SH-SY5Y (cell line): ENCODE data around the gene ERICH4.

Experiments used
- GATA2 ChIP-seq: IDR thresholded peaks from 2 replicates; pipeline ENCODE4 v1.6.1; 2011; ENCODE audit warnings: mild to moderate bottlenecking, low read depth, low read length
- GATA3 ChIP-seq: IDR thresholded peaks from 2 replicates; pipeline ENCODE4 v1.6.1; 2011; ENCODE audit warnings: low read depth, mild to moderate bottlenecking, low read length, moderate library complexity

ERICH4 gene

DNA sequence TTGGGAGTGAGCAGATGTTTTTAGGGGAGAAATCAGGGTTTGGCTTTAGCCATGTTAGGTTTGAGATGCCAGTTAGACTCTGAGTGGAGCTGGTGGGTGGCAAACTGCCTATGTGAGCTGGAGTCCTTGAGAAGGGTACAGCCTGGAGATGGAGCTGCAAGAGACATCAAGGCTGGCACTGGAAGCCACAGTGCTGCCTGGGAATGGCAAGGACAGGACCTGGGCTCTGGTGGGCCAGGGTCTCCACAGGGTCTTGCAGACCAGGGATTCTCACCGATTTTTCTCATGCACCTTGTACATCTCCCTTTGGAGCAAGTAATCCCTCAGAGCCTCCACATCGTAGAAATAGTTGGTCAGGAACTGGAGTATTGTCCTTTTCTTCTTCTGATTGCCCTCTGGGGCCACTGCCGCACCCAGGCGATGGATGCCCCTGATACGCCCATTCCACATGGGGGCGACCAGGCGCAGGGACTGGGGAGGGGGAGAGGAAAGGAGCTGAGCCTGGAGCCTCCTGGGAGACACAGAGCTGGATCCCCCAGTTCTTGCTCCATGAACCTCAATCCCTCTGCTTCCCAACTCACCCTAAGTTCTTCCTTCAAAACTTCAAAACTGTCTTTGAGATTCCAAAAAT lies 4.9 kb upstream of the ERICH4 start:
- TF ChIP-seq GATA2 (no peak), GATA3 (no peak)

DNA sequence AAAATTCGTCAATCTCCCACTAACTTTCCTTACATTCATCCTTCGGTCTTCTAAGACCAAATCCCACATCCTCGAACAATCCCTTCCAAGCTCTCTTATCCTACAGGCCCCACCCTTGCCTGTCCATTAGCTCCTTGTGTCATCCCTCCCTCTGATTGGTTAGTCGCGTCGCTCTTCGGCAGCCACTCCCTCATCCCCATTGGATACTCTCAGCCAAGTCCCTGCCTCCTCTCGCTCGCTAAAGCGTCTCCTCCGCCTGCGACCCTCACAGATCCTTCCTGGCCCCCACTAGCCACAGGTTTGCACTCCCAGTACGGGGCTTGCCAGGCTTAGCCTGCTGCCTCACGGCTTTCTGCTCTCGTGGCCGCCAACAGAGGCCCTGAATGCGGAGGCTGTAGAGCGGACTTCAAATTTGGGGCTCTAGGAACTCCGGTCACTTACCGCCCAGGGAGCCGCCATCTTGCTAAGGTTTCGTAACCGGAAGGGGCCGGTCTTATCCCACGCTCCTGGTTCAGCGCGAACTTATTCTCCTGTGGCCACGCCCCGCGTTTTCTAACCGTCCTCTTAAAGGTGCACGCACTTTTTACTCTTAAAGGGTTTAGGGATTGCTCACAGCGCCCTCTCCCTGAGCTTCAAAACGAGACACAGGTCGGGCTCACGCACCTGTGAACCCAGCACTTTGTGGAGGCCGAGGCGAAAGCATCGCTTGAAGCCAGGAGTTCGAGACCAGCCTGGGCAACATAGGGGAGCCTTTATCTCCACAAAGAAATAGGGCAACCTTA lies 3.3 kb upstream of the ERICH4 start, which contains the start of gene DMAC2:
DMAC2 (minus strand) TSS at position 472 of the 782 bp plus-strand sequence; CDS start at position 459, 13 bp downstream.
- TF ChIP-seq GATA2 (no peak), GATA3 (no peak)

DNA sequence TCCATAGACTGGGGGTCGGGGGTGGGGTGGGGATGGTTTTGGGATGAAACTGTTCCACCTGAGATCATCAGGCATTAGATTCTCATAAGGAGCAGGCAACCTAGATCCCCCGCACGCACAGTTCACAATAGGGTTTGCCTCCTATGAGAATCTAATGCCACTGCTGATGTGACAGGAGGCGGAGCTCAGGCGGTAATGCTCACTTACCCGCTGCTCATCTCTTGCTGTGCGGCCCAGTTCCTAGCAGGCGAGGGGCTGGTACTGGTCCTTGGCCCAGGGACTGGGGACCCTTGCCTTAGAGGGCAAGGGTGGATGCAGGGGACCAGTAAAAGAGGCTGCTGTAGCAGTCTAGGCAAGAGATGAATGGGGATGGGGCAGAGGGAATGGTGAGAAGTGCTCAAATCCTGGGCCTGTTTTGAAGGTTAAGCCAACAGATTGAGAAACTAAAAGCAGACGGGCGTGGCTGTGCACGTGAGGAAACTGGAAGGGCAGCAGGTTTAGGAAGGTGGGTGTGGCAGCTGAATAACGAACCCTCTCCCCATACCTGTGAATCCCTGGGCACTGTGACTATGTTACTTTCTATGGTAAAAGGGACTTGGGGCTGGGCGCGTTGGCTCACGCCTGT lies 1.5 kb upstream of the ERICH4 start:
- TF ChIP-seq GATA3, result no peak
- no peak for TF ChIP-seq GATA2

DNA sequence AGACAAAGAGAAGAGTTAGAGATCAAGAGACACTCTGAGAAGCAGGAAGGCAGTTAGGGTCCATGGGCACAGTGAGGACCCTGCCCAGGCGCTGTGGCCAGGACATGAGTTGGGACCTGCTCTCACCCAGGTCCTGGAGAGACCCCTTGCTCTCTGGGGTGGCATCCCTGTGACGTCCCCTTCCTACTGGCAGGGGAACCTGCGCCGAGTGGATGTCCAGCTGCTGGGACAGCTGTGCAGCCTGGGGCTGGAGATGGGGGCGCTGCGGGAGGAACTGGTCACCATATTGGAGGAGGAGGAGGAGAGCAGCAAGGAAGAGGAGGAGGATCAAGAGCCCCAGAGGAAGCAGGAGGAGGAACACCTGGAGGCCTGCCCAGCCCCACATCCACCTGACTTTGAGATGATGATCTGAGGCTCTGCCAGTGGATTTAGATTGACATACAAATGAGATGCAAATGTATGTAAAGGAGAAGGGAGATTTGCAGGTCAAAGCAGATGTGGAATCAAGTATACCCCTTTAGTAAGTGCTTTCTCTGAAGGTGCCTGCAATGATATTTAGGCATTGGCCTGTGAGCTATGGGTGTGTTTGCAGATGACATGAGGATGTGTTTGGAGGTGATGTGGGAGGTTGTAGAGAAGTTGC lies 978 bp downstream of the ERICH4 start:
- TF ChIP-seq GATA3 (no peak), GATA2 (no peak)

DNA sequence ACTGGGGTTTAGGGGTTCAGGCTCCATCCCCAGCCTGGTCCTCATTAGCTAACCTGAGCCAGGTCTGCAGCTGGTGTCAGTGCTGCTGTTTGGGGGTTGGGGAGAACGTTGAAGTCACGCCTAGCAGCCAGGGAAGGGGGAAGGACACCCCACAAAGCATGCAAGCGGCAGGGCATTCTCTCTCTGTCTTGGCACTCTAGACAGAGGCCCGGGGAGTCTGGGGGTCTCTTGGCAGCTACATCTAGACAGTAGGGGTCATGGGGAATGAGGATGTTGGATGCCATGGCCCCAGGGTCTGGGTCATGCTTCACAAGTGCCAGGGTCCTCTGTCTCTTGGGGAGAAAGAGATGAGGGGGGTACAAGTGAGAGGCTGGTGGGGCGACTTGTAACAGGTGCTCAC lies 2.6 kb downstream of the ERICH4 start:
- no peak for TF ChIP-seq GATA2

DNA sequence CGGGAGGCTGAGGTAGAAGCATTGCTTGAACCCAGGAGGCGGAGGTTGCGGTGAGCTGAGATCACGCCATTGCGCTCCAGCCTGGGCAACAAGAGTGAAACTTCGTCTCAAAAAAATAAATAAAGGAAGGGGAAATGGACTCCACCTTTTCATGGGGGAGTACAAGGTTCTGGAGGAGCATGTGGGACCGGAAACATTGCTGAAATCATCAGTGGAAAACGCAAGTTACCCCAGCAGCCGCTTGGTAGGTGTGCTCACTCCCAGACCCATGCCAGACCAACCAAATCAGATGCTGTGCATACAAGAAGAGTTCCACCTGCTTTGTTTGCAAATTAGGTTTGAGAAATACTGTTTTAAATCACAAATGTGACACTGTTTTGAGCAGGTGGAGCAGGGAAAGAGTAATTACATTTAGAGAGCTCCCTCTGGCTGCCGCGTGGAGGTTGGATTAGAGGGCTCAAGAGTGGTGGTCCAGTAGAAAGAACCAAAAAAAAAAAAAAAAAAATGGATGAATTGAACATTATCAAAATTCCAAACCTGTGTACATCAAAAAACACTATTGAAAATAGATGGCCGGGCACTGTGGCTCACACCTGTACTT lies 4.9 kb downstream of the ERICH4 start:
- TF ChIP-seq GATA3 (no peak), GATA2 (no peak)

DNA sequence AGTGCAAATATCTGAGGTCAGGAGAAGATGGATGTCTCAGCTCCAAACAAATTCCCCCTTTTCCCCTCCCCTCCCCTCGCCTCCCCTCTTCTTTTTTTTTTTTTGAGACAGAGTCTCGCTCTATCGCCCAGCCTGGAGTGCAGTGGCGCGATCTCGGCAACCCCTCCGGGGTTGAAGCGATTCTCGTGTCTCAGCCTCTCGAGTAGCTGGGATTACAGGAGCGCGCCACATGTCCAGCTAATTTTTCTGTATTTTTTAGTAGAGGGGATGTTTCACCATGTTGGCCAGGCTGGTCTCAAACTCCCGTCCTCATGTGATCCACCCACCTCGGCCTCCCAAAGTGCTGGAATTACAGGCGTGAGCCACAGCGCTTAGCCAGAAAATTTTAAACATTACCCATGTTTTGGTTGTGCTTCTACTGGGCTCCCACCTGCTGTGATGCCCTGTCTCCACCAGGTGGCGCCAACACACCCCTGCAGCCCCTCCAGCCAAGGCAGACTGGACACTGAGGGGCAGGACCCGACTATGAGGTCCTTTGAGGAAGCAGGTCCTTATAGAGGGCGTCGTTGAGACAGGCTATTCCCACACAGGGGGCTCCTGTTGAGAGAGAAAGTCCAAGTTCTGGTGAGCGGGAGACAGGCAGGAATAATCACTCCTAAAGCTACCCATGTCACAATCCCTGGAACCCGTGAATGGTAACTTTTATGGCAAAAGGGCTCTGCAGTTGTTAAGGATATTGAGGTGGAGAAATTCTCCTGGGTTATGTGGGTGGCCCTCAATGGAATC lies 6.3 kb downstream of the ERICH4 start:
- TF ChIP-seq GATA3 (no peak), GATA2 (no peak)

DNA sequence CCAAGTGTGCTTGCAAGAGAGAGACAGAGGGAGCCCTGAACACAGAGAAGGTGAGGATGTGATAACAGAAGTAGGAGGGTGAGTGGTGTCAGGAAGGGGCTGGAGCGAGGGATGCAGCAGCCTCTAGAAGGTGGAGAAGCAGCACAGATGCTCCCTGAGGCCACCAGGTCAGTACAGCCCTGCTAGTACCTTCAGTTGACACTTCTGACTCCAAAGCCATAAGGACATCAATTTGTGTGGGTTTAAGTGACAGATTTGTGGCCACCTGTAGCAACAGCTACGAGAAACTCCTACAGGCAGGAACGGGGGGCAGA lies 6.9 kb downstream of the ERICH4 start:
- TF ChIP-seq GATA2, result no peak
- no peak for TF ChIP-seq GATA3

DNA sequence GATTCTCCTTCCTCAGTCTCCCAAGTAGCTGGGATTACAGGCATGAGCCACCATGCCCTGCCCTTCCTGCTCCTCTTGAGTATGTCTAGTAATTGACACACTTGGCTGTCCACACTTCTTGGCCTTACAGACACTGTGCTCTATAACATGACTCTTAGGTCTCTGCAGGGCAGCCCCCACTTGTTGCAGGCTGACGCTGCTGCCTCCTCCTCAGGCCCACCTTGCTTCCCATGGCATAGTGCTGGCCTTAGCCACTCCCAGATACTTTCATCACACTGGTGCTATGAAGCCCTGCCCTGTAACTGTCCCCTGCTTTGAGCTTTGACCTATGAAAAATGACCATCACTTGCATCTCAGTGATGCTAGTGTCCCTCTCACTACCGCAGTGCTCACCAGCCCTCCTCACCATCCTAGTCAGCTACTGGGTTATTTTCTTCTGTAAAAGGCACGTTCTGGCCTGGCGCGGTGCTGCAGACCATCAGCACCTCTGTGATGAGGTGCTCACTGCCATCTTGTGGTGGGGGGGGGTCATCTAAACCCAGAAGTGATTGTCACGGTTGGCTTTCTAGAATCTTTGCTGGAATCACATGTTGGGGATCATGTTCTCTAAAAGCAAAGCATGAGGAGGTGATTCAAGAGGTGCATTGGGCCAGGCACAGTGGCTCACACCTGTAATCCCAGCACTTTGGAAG lies 9.8 kb downstream of the ERICH4 start:
- TF ChIP-seq GATA2 (no peak), GATA3 (no peak)

DNA sequence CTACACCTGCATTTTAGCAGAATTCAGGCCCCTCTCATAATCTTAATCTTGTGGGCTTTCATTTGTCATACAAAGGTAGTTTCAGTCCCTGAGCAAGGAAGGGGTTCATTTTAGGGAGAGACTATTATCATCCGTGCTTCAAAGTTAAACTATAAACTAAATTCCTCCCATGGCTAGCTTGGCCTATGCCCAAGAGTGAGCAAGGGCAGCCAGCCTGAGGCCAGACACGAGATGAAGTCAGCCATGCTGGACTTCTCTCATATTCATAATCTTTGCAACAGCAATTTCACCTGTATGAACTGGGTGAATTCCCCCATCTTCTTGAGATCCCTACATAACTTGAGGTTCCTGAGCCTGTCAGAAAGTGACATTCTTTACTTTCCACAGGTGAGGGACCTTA lies 13.0 kb downstream of the ERICH4 start:
- TF ChIP-seq GATA2, result no peak
- no peak for TF ChIP-seq GATA3

DNA sequence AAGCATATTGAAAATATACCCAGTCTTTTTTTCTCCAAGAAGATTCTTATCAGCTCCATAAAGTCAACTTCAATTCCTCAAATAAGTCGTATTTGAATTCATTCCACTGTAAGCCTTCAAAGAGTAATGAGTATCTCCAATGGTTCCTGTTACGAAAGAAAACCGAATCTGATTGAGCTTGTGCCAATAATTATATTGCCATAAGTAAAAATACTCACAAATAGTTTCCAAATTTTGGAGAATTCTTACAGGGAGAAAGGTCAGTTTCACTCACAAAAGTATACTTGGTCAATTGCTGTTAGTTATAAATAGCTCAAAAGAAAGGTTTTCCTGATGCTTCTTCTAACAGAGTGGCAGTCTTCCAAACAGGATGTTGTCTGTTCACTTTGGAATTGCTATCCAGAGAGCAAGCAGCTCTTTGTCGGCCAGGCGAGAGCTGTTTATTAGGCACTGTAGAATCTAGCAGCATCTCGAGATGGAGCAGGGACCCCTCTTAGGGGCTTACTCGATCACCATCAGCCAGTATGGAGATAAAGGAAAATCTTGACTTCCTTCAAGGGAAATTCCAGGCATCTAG lies 13.5 kb downstream of the ERICH4 start:
- no peak for TF ChIP-seq GATA2
- TF ChIP-seq GATA3, result no peak

DNA sequence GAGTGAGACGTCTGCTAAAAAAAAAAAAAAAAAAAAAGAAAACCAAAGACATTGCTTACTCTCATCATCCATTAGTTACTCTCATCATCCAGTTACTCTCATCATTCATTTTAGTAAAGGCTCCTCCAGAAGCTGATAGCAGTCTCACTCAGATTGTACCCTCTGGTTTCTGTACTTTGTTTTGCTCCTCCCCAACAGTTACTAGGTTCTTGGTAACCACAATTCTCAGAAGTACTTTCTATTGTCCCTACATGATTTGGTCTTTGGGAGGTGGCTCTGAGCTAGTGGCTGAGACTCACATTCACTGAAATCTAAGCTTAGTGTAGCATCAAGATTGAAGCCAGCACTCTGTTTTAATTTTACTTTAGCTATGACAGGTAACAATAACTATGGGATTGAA lies 14.3 kb downstream of the ERICH4 start:
- no peak for TF ChIP-seq GATA3
- TF ChIP-seq GATA2, result no peak

DNA sequence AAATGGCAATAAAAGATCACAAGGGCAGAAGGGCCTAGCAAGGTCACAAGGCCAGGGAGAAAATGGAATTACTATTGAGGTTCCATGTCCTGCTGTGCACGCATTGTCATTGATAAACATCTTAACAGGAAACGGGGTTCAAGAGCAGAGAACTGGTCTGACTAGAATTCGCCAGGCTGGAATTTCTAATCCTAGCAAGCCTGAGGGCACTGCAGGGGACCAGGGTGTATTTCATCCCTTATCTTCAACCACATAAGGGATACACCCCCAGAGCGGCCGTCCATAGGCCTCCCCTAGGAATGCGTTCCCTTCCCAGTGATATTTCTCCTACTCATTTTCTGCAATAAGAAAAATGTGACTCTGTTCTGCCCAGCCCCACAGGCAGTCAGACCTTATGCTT lies 19.5 kb downstream of the ERICH4 start:
- TF ChIP-seq GATA2, result no peak
- no peak for TF ChIP-seq GATA3

DNA sequence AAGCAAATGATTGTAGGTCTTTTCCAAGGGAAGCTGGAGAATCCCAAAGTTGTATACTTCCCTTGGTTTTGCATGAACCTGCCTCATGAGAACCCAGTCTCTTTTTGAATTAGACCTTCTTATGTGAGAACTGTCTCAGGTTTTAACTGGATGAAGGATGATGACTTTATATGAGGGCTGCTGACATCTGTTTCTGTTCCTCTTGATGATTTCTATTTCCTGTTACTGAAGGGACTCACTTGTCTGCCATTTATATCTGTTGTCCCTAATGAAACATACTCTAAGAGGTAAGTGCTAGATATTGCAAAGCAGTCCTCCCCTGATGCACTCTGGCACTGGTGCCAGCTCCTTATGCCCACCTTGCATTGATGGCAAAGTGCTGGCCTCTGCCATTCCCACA lies 33.6 kb downstream of the ERICH4 start:
- no peak for TF ChIP-seq GATA3
- no peak for TF ChIP-seq GATA2
